ENCODE results near the gene SIL1.

Gene SIL1

GRCh38 chr5:139043157-139043905 lies 154.8 kb downstream of the SIL1 start:
- Histone ChIP-seq H3K36me3 (ENCODE audit: control insufficient read depth, low read length) (no peaks in the 10 kb centered on the region), H3K4me3 (ENCODE audit: low read length) (no peak overlapping the region), H3K4me1 (ENCODE audit: control insufficient read depth, low read length) (no peaks in the 10 kb centered on the region), H3K27me3 (ENCODE audit: control insufficient read depth, low read length) (no peaks in the 10 kb centered on the region), H3K4me2 (ENCODE audit: low read length) (no peak overlapping the region), H3K27ac (ENCODE audit: low read depth, low read length) (no peak overlapping the region), H3K9me2 (replicated peaks; ENCODE audit: control insufficient read depth, low read length) (no peaks in the 10 kb centered on the region), H4K20me1 (ENCODE audit: control insufficient read depth, insufficient read depth, low read depth, low read length) (no peaks in the 10 kb centered on the region), H3F3A (ENCODE audit: control insufficient read depth, insufficient read depth) (no peaks in the 10 kb centered on the region), H3K9me3 (ENCODE audit: control insufficient read depth, insufficient read depth, low read length) (no peaks in the 10 kb centered on the region), H3K79me2 (ENCODE audit: control insufficient read depth, low read length) (no peaks in the 10 kb centered on the region)
- TF ChIP-seq EZH2phosphoT487 (IDR thresholded peaks at IDR 0.05; ENCODE audit: borderline replicate concordance, low read length) = no peak
- TF ChIP-seq CTCF (IDR thresholded peaks at IDR 0.05; ENCODE audit: low read depth, low read length, poor library complexity, severe bottlenecking) = no peak

- Histone ChIP-seq H3K79me2 (ENCODE audit: control insufficient read depth, low read length) (no peaks in the 10 kb centered on the region), H3K4me2 (ENCODE audit: low read length) (no peak overlapping the region), H3K9me3 (ENCODE audit: control insufficient read depth, insufficient read depth, low read length) (no peaks in the 10 kb centered on the region), H3K9me2 (replicated peaks; ENCODE audit: control insufficient read depth, low read length) (no peaks in the 10 kb centered on the region), H3K27me3 (ENCODE audit: control insufficient read depth, low read length) (no peaks in the 10 kb centered on the region), H3K36me3 (ENCODE audit: control insufficient read depth, low read length) (no peaks in the 10 kb centered on the region), H3F3A (ENCODE audit: control insufficient read depth, insufficient read depth) (no peaks in the 10 kb centered on the region), H3K4me1 (ENCODE audit: control insufficient read depth, low read length) (no peaks in the 10 kb centered on the region), H3K27ac (ENCODE audit: low read depth, low read length) (no peak overlapping the region), H4K20me1 (ENCODE audit: control insufficient read depth, insufficient read depth, low read depth, low read length) (no peaks in the 10 kb centered on the region), H3K4me3 (ENCODE audit: low read length) (no peak overlapping the region)
- TF ChIP-seq EZH2phosphoT487 (IDR thresholded peaks at IDR 0.05; ENCODE audit: borderline replicate concordance, low read length) (no peak), CTCF (IDR thresholded peaks at IDR 0.05; ENCODE audit: low read depth, low read length, poor library complexity, severe bottlenecking) (no peak)
These were observed 158.1 kb downstream of the SIL1 start for GRCh38 chr5:139040081-139040480.

DNA sequence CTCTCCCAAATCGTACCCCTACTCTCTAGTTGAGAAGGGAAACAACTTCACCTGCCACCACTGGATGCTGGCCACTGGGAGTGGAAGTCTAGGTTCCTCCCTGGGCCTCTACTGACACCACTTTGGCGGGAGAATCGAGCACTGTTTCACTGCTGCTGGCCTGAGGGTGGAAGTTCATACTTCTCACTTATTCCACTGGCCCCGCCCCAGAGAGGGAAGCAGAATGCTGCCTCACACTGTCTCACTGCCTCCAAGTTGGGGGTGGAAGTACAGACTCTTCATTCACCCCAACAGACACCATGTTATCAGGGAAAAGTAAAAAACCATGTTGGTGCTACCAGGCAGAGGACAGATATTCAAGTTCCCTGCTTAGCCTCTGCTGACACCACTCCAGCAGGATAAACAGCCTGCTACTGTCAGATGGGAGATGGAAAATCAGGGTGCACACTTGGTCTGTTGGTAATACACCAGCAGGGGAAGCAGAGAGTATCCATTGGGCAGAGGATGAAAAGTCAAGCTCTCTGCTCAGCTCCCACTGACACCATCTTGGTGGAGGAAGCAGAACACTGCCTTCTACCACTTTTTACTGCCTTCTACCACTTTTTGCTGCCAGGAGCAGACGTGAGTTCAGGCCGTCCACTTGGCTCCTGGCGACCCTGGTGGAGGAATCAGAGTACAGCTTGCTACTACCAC lies 159.4 kb downstream of the SIL1 start:
- Histone ChIP-seq H3K9me2 (replicated peaks; ENCODE audit: control insufficient read depth, low read length) (no peaks in the 10 kb centered on the region), H3K4me3 (ENCODE audit: low read length) (no peak overlapping the region), H3K79me2 (ENCODE audit: control insufficient read depth, low read length) (no peaks in the 10 kb centered on the region), H3K27ac (ENCODE audit: low read depth, low read length) (no peak overlapping the region), H3K27me3 (ENCODE audit: control insufficient read depth, low read length) (no peaks in the 10 kb centered on the region), H3F3A (ENCODE audit: control insufficient read depth, insufficient read depth) (no peaks in the 10 kb centered on the region), H3K4me2 (ENCODE audit: low read length) (no peak overlapping the region), H3K4me1 (ENCODE audit: control insufficient read depth, low read length) (no peaks in the 10 kb centered on the region), H3K9me3 (ENCODE audit: control insufficient read depth, insufficient read depth, low read length) (no peaks in the 10 kb centered on the region), H4K20me1 (ENCODE audit: control insufficient read depth, insufficient read depth, low read depth, low read length) (no peaks in the 10 kb centered on the region), H3K36me3 (ENCODE audit: control insufficient read depth, low read length) (no peaks in the 10 kb centered on the region)
- TF ChIP-seq EZH2phosphoT487 (IDR thresholded peaks at IDR 0.05; ENCODE audit: borderline replicate concordance, low read length) = no peak
- no peak for TF ChIP-seq CTCF (IDR thresholded peaks at IDR 0.05; ENCODE audit: low read depth, low read length, poor library complexity, severe bottlenecking)
